Left ventricle myocardium inferior (tissue), 1 donor: ENCODE results near the gene BCR. TPM values are rescaled to one million over a fixed set of nuclear protein-coding genes. Genes with fewer than 3 reads are reported as not detected.

Source experiments
- DNase-seq: peaks from one replicate; pipeline ENCODE4 v3.0.0-alpha.2; 2020
- H3K27ac ChIP-seq: fragments of 200-600 bp; replicated peaks from 2 replicates; pipeline ENCODE4 v1.8.0; 2021
- H3K27me3 ChIP-seq: fragments of 200-600 bp; 2 replicates; pipeline ENCODE4 v1.8.0; 2021; ENCODE audit warnings: low read depth
- H3K36me3 ChIP-seq: fragments of 200-600 bp; 2 replicates; pipeline ENCODE4 v1.8.0; 2021
- H3K4me1 ChIP-seq: fragments of 200-600 bp; 2 replicates; pipeline ENCODE4 v1.8.0; 2021
- H3K4me3 ChIP-seq: fragments of 200-600 bp; 2 replicates; pipeline ENCODE4 v1.8.0; 2021; ENCODE audit warnings: mild to moderate bottlenecking, moderate library complexity
- H3K9me3 ChIP-seq: fragments of 200-600 bp; replicated peaks from 2 replicates; pipeline ENCODE4 v1.8.0; 2021
- intact Hi-C: fragments of 100-400 bp; cut with micrococcal nuclease; formaldehyde crosslinking; loops from one replicate; pipeline ENCODE4 v1.11.0; 2022
- total RNA-seq: library from RNA; stranded (reverse); fragmentation: NEBNext Ultra II Directional; extraction: Animal tissue kit (Norgen Biotek cat#: 25700); gene quantifications from one replicate; pipeline ENCODE4 v1.2.1, GENCODE V29; 2021
- TF ChIP-seq, protein P1 (sequence below): fragments of 200-600 bp; IDR thresholded peaks from 2 replicates; pipeline ENCODE4 v1.8.0; 2021; ENCODE audit warnings: antibody characterized with exemption, mild to moderate bottlenecking, borderline replicate concordance
- donor health status: DM: no; HTN: yes; CAD: no; lungs with severe emphysema.

Gene BCR
- total RNA-seq, 1 donor from 2014 or later = 26.7 TPM

- no peaks in the 10 kb centered on the region for H3K9me3 ChIP-seq
- no peaks in the 10 kb centered on the region for H3K27me3 ChIP-seq
- intact Hi-C loops = no loop called here
- no peak overlapping the region for H3K4me3 ChIP-seq
- no peak overlapping the region for H3K27ac ChIP-seq
- H3K4me1 ChIP-seq = no peaks in the 10 kb centered on the region
- TF ChIP-seq, protein P1, sequence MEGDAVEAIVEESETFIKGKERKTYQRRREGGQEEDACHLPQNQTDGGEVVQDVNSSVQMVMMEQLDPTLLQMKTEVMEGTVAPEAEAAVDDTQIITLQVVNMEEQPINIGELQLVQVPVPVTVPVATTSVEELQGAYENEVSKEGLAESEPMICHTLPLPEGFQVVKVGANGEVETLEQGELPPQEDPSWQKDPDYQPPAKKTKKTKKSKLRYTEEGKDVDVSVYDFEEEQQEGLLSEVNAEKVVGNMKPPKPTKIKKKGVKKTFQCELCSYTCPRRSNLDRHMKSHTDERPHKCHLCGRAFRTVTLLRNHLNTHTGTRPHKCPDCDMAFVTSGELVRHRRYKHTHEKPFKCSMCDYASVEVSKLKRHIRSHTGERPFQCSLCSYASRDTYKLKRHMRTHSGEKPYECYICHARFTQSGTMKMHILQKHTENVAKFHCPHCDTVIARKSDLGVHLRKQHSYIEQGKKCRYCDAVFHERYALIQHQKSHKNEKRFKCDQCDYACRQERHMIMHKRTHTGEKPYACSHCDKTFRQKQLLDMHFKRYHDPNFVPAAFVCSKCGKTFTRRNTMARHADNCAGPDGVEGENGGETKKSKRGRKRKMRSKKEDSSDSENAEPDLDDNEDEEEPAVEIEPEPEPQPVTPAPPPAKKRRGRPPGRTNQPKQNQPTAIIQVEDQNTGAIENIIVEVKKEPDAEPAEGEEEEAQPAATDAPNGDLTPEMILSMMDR = no peak
- no peak for DNase-seq
- H3K36me3 ChIP-seq = no peaks in the 10 kb centered on the region
Observed at GRCh38 chr22:23169043-23169406, 11.3 kb upstream of the BCR start.

GRCh38 chr22:23175817-23176644, 4.3 kb upstream of the BCR start:
- no peaks in the 10 kb centered on the region for H3K36me3 ChIP-seq
- H3K4me3 ChIP-seq = no peak overlapping the region
- no peaks in the 10 kb centered on the region for H3K27me3 ChIP-seq
- no peak overlapping the region for H3K27ac ChIP-seq
- no peak for DNase-seq
- H3K9me3 ChIP-seq = peaks cover 19% of the 10 kb centered on the region
- TF ChIP-seq, protein P1 = no peak
- intact Hi-C loops = loop anchor here (2.0 kb wide), 1 partner anchor 107 kb away; no protein-coding TSS in a partner anchor
- peaks cover 17% of the 10 kb centered on the region for H3K4me1 ChIP-seq

- Histone ChIP-seq H3K27ac (no peak overlapping the region), H3K27me3 (no peaks in the 10 kb centered on the region), H3K4me1 (peaks cover 22% of the 10 kb centered on the region), H3K36me3 (no peaks in the 10 kb centered on the region), H3K4me3 (no peak overlapping the region), H3K9me3 (peaks cover 19% of the 10 kb centered on the region)
- intact Hi-C loops = loop anchor here (2.0 kb wide), 1 partner anchor 106 kb away; no protein-coding TSS in a partner anchor
- TF ChIP-seq, protein P1 = no peak
- no peak for DNase-seq
Observed at GRCh38 chr22:23176645-23177027, 3.7 kb upstream of the BCR start.

DNA sequence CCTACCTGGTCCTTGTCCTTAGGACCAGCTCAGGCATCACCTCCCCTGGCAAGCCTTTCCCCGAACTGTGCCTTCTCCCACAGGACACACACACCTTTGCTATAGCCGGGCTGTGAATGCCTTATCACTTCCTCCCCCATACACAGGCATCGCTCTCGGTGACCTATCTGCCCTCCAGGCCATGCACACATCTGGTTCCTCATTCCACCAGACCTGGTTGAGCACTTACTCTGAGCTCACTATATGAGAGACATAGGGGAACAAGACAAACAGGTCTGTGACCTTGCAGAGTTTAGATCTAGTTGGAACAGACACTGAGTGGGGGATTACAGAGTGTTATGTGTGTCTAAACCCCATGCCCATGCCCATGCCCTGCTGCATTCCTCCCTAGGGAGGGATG, 3.1 kb upstream of the BCR start:
- TF ChIP-seq, protein P1 = no peak
- Histone ChIP-seq H3K4me3 (no peak overlapping the region), H3K27ac (no peak overlapping the region), H3K4me1 (peaks cover 28% of the 10 kb centered on the region), H3K27me3 (no peaks in the 10 kb centered on the region), H3K36me3 (no peaks in the 10 kb centered on the region), H3K9me3 (peaks cover 19% of the 10 kb centered on the region)
- intact Hi-C loops = loop anchor here (2.0 kb wide), 1 partner anchor 106 kb away; no protein-coding TSS in a partner anchor
- no peak for DNase-seq

- Histone ChIP-seq H3K9me3 (peaks cover 19% of the 10 kb centered on the region), H3K27me3 (no peaks in the 10 kb centered on the region), H3K4me3 (no peak overlapping the region), H3K4me1 (peaks cover 42% of the 10 kb centered on the region), H3K27ac (peak overlapping the region; percentile 76), H3K36me3 (no peaks in the 10 kb centered on the region)
- intact Hi-C loops = no loop called here
- TF ChIP-seq, protein P1 = peak; percentile 98
- peak; percentile 64 for DNase-seq
Observed at GRCh38 chr22:23178512-23179254, 1.6 kb upstream of the BCR start.
